IMR-90 (cell line): ENCODE results near the gene HSFX1. TPM values are rescaled to one million over a fixed set of nuclear protein-coding genes. Genes with fewer than 3 reads are reported as not detected.

Experiments used
- ATAC-seq: fragments of 200-7000 bp; cut with Tn5 transposase; 2 replicates; pipeline ENCODE4 v1.9.1; 2020; ENCODE audit warnings: low read depth, mild to moderate bottlenecking, moderate library complexity
- BruUV-seq: library from RNA; stranded (reverse); fragments of 400-500 nt; replicated peaks from 2 replicates; lab custom pipeline; 2021; lab: Mats Ljungman, UMichigan
- CTCF ChIA-PET: fragments of 300-600 bp; formaldehyde crosslinking; extraction: SDS; loops from one replicate; lab custom pipeline; 2021; ENCODE audit warnings: antibody characterized with exemption; lab: Yijun Ruan, JAX
- POLR2A ChIA-PET: fragments of 300-600 bp; sonication (Branson Sonifier 250); formaldehyde crosslinking; loops from one replicate; lab custom pipeline; 2022; ENCODE audit warnings: antibody characterized with exemption; ENCODE audit not compliant: unreplicated experiment; lab: Charles Lee
- DNase-seq: peaks from one replicate; pipeline ENCODE4 v3.0.0; 2013
- H2AFZ ChIP-seq: replicated peaks from 2 replicates; pipeline ENCODE3; 2013; ENCODE audit warnings: low read length, mild to moderate bottlenecking; ENCODE audit not compliant: poor library complexity
- H2AK5ac ChIP-seq: 2 replicates; pipeline ENCODE4 v1.6.1; 2013; ENCODE audit warnings: low read depth, low read length, inconsistent platforms
- H2AK9ac ChIP-seq: replicated peaks from 2 replicates; pipeline ENCODE3; 2013; ENCODE audit warnings: mild to moderate bottlenecking, low read depth, low read length, moderate library complexity; ENCODE audit not compliant: poor library complexity
- H2BK120ac ChIP-seq: 2 replicates; pipeline ENCODE4 v1.6.1; 2013; ENCODE audit warnings: low read depth, low read length, inconsistent platforms
- H2BK15ac ChIP-seq: 3 replicates; pipeline ENCODE4 v1.6.1; 2013; ENCODE audit warnings: low read depth, low read length, inconsistent platforms
- H2BK20ac ChIP-seq: 2 replicates; pipeline ENCODE4 v1.6.1; 2013; ENCODE audit warnings: low read depth, mild to moderate bottlenecking, inconsistent platforms, low read length, moderate library complexity
- H2BK5ac ChIP-seq: 2 replicates; pipeline ENCODE4 v1.6.1; 2013; ENCODE audit warnings: mild to moderate bottlenecking, low read depth, low read length, inconsistent platforms; ENCODE audit not compliant: poor library complexity, severe bottlenecking
- H3K14ac ChIP-seq: replicated peaks from 2 replicates; pipeline ENCODE4 v1.6.1; 2013; ENCODE audit warnings: low read depth, low read length, inconsistent platforms
- H3K18ac ChIP-seq: 2 replicates; pipeline ENCODE4 v1.6.1; 2013; ENCODE audit warnings: low read depth, low read length, control low read depth
- H3K23ac ChIP-seq: 2 replicates; pipeline ENCODE4 v1.6.1; 2013; ENCODE audit warnings: low read depth, low read length, inconsistent platforms
- H3K27ac ChIP-seq: 2 replicates; pipeline ENCODE4 v1.5.1; 2013; ENCODE audit warnings: mild to moderate bottlenecking, control low read depth, low read length; ENCODE audit not compliant: insufficient read depth
- H3K27me3 ChIP-seq: 2 replicates; pipeline ENCODE4 v1.6.1; 2013; ENCODE audit warnings: low read length; ENCODE audit not compliant: control insufficient read depth, insufficient read depth
- H3K36me3 ChIP-seq: 2 replicates; pipeline ENCODE4 v1.6.1; 2013; ENCODE audit warnings: low read length, mixed read lengths; ENCODE audit not compliant: control insufficient read depth, insufficient read depth
- H3K4ac ChIP-seq: 2 replicates; pipeline ENCODE4 v1.6.1; 2013; ENCODE audit warnings: low read depth, low read length, inconsistent platforms
- H3K4me1 ChIP-seq: 2 replicates; pipeline ENCODE4 v1.6.1; 2013; ENCODE audit warnings: low read length, mixed read lengths; ENCODE audit not compliant: control insufficient read depth, insufficient read depth
- H3K4me2 ChIP-seq: 2 replicates; pipeline ENCODE4 v1.6.1; 2013; ENCODE audit warnings: low read depth, mild to moderate bottlenecking, control low read depth, low read length, moderate library complexity
- H3K4me3 ChIP-seq: 2 replicates; pipeline ENCODE4 v1.5.1; 2013; ENCODE audit warnings: low read depth, mild to moderate bottlenecking, control low read depth, low read length, moderate library complexity; ENCODE audit not compliant: insufficient read depth
- H3K56ac ChIP-seq: 2 replicates; pipeline ENCODE4 v1.6.1; 2013; ENCODE audit warnings: low read length, inconsistent platforms; ENCODE audit not compliant: insufficient read depth; ENCODE audit errors: extremely low read depth
- H3K79me1 ChIP-seq, 2 experiments: 2 replicates each; pipeline ENCODE4 v1.6.1; 2013; ENCODE audit warnings: low read length in 2 of 2, inconsistent platforms in 1 of 2, low read depth in 1 of 2
- H3K9ac ChIP-seq: 2 replicates; pipeline ENCODE4 v1.6.1; 2013; ENCODE audit warnings: low read depth, low read length, control low read depth
- H3K9me1 ChIP-seq: 2 replicates; pipeline ENCODE4 v1.6.1; 2013; ENCODE audit warnings: low read length, inconsistent platforms; ENCODE audit not compliant: insufficient read depth
- H3K9me3 ChIP-seq: 2 replicates; pipeline ENCODE4 v1.6.1; 2013; ENCODE audit warnings: low read length; ENCODE audit not compliant: control insufficient read depth, insufficient read depth
- H4K20me1 ChIP-seq: 2 replicates; pipeline ENCODE4 v1.6.1; 2013; ENCODE audit warnings: low read length, inconsistent platforms; ENCODE audit not compliant: insufficient read depth
- H4K5ac ChIP-seq: 2 replicates; pipeline ENCODE4 v1.6.1; 2013; ENCODE audit warnings: mild to moderate bottlenecking, low read depth, low read length, control low read depth
- H4K8ac ChIP-seq, 2 experiments: 2 replicates each; pipeline ENCODE4 v1.6.1; 2013; ENCODE audit warnings: low read depth in 2 of 2, low read length in 2 of 2, control low read depth in 1 of 2, inconsistent platforms in 1 of 2
- H4K91ac ChIP-seq: 2 replicates; pipeline ENCODE4 v1.6.1; 2013; ENCODE audit warnings: low read depth, low read length, inconsistent platforms; ENCODE audit not compliant: insufficient read depth
- BHLHE40 ChIP-seq: fragments of 150-350 bp; IDR thresholded peaks from 2 replicates; pipeline ENCODE4 v1.6.1; 2016; ENCODE audit warnings: mild to moderate bottlenecking, low read depth, low read length
- CEBPB ChIP-seq: IDR thresholded peaks from 2 replicates; pipeline ENCODE4 v1.6.1; 2012; ENCODE audit warnings: low read depth, low read length, improper control_type of control experiment
- MAFK ChIP-seq: IDR thresholded peaks from 2 replicates; pipeline ENCODE4 v1.6.1; 2012; ENCODE audit warnings: low read depth, low read length, improper control_type of control experiment
- MAZ ChIP-seq: IDR thresholded peaks from 2 replicates; pipeline ENCODE4 v1.6.1; 2012; ENCODE audit warnings: low read depth, mild to moderate bottlenecking, low read length, improper control_type of control experiment, moderate library complexity, borderline replicate concordance
- RFX5 ChIP-seq: IDR thresholded peaks from 2 replicates; pipeline ENCODE4 v1.8.0; 2012; ENCODE audit warnings: low read depth, mild to moderate bottlenecking, low read length, moderate library complexity
- SMC3 ChIP-seq: fragments of 150-350 bp; IDR thresholded peaks from 2 replicates; pipeline ENCODE4 v1.6.1; 2016; ENCODE audit warnings: low read depth, mild to moderate bottlenecking, antibody characterized with exemption, low read length, moderate library complexity
- WGBS, 2 experiments: methylation state at CpG; one replicate each; pipeline versions ENCODE4 v1.1.5 to v1.1.7; 2013; ENCODE audit warnings: missing lambda C conversion rate in 2 of 2; ENCODE audit not compliant: insufficient read length in 1 of 2; ENCODE audit errors: extremely low coverage in 2 of 2; 5-methylcytosine and 5-hydroxymethylcytosine counted together
- dilution Hi-C: fragments of 300-500 bp; cut with HindIII; formaldehyde crosslinking; loops from one replicate; pipeline ENCODE4 v1.14.3; 2018; ENCODE audit warnings: low sequenced_read_pairs; ENCODE audit not compliant: unreplicated experiment
- in situ Hi-C: fragments of 300-500 bp; cut with MboI; formaldehyde crosslinking; loops from 3 replicates; pipeline ENCODE4 v1.14.3; 2019; ENCODE audit warnings: low sequenced_read_pairs, inconsistent platforms, mixed read lengths
- intact Hi-C: fragments of 100-400 bp; cut with micrococcal nuclease; formaldehyde crosslinking; loops from 2 replicates; pipeline ENCODE4 v1.10.0; 2022
- polyA plus RNA-seq, 3 experiments: library from polyadenylated mRNA; depleted of rRNA; stranded (reverse); fragments of >200 nt; gene quantifications; 2 replicates each; pipeline ENCODE4 v1.2.3, GENCODE V29; 2012; ENCODE audit warnings: low replicate concordance in 1 of 3
- total RNA-seq: library from RNA; depleted of rRNA; stranded (reverse); fragments of >200 nt; gene quantifications from 2 replicates; pipeline ENCODE4 v1.2.3, GENCODE V29; 2012
- TF ChIP-seq, protein P1 (sequence below): fragments of 150-350 bp; IDR thresholded peaks from 2 replicates; pipeline ENCODE4 v1.6.1; 2016; ENCODE audit warnings: low read depth, mild to moderate bottlenecking, low read length, moderate library complexity, borderline replicate concordance
- TF ChIP-seq, protein P2 (sequence below): conservative IDR thresholded peaks from 2 replicates; pipeline ENCODE4 v1.5.1; 2012; ENCODE audit warnings: mild to moderate bottlenecking, low read depth, low read length, improper control_type of control experiment

Gene HSFX1
- total and polyA plus RNA-seq, 2 of the 4 experiments (the other 2 are of a cell fraction) = 0.18 to 0.36 TPM

DNA sequence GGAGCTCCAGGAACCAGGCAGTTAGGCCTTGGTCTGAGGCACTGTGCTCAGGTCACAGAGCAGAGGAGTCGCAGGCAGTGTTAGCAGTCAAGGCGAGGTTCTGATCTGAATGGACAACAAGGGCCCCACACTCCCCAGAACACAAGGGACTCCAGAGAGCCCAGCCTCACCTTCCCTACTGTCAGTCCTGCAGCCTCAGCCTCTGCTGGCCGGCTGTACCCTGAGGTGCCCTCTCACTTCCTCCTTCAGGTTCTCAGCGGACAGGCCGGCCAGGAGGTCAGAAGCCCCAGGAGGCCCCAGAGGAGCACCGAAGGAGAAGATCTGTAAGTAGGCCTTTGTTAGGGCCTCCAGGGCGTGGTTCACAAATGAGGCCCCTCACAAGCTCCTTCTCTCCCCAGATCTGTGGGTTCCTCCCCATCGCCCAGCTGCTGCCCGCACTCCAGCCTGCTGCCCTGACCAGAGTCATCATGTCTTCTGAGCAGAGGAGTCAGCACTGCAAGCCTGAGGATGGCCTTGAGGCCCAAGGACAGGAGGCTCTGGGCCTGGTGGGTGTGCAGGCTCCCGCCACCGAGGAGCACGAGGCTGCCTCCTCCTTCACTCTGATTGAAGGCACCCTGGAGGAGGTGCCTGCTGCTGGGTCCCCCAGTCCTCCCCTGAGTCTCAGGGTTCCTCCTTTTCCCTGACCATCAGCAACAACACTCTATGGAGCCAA, 34.0 kb downstream of the HSFX1 start:
- H3K4ac ChIP-seq = no peak overlapping the region
- CTCF ChIA-PET = no interaction called here
- H3K9me1 ChIP-seq = no peaks in the 10 kb centered on the region
- no peak overlapping the region for H3K23ac ChIP-seq
- no peak overlapping the region for H4K91ac ChIP-seq
- H2BK120ac ChIP-seq = no peak overlapping the region
- H3K18ac ChIP-seq = no peak overlapping the region
- 68% methylated on average over 3 of the region's 12 CpGs; no CpG with 5 or more reads in 1 of the 2 experiments for WGBS, 2 experiments
- no peaks in the 10 kb centered on the region for H3K36me3 ChIP-seq
- POLR2A ChIA-PET = no interaction called here
- no peaks in the 10 kb centered on the region for H3K4me1 ChIP-seq
- no peaks in the 10 kb centered on the region for H3K27me3 ChIP-seq
- no peak overlapping the region for H2BK5ac ChIP-seq
- H3K79me1 ChIP-seq = no peaks in the 10 kb centered on the region
- no peak overlapping the region for H3K14ac ChIP-seq
- no peaks in the 10 kb centered on the region for H4K20me1 ChIP-seq
- DNase-seq = no peak
- no peak overlapping the region for H4K8ac ChIP-seq
- intact Hi-C loops = no loop called here
- H3K56ac ChIP-seq = no peak overlapping the region
- H2BK15ac ChIP-seq = no peak overlapping the region
- H3K4me3 ChIP-seq = no peak overlapping the region
- dilution Hi-C loops = no loop called here
- no peak overlapping the region for H3K4me2 ChIP-seq
- H2AK9ac ChIP-seq = no peak overlapping the region
- BruUV-seq = no TSS peak
- no peak for ATAC-seq
- H3K9ac ChIP-seq = no peak overlapping the region
- H2BK20ac ChIP-seq = no peak overlapping the region
- H3K27ac ChIP-seq = no peak overlapping the region
- H2AK5ac ChIP-seq = no peak overlapping the region
- no peak overlapping the region for H4K5ac ChIP-seq
- H3K9me3 ChIP-seq = no peaks in the 10 kb centered on the region
- TF ChIP-seq, protein P1, sequence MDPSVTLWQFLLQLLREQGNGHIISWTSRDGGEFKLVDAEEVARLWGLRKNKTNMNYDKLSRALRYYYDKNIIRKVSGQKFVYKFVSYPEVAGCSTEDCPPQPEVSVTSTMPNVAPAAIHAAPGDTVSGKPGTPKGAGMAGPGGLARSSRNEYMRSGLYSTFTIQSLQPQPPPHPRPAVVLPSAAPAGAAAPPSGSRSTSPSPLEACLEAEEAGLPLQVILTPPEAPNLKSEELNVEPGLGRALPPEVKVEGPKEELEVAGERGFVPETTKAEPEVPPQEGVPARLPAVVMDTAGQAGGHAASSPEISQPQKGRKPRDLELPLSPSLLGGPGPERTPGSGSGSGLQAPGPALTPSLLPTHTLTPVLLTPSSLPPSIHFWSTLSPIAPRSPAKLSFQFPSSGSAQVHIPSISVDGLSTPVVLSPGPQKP = no peak
- no peak for TF ChIP-seq MAZ
- TF ChIP-seq SMC3 = no peak
- TF ChIP-seq, protein P2, sequence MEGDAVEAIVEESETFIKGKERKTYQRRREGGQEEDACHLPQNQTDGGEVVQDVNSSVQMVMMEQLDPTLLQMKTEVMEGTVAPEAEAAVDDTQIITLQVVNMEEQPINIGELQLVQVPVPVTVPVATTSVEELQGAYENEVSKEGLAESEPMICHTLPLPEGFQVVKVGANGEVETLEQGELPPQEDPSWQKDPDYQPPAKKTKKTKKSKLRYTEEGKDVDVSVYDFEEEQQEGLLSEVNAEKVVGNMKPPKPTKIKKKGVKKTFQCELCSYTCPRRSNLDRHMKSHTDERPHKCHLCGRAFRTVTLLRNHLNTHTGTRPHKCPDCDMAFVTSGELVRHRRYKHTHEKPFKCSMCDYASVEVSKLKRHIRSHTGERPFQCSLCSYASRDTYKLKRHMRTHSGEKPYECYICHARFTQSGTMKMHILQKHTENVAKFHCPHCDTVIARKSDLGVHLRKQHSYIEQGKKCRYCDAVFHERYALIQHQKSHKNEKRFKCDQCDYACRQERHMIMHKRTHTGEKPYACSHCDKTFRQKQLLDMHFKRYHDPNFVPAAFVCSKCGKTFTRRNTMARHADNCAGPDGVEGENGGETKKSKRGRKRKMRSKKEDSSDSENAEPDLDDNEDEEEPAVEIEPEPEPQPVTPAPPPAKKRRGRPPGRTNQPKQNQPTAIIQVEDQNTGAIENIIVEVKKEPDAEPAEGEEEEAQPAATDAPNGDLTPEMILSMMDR = no peak
- no peak for TF ChIP-seq MAFK
- TF ChIP-seq BHLHE40 = no peak
- TF ChIP-seq RFX5 = no peak
- TF ChIP-seq CEBPB = no peak
- in situ Hi-C loops = no loop called here
- no peak overlapping the region for H2AFZ ChIP-seq
